Endometrial microvascular endothelial cells (primary cell): ENCODE measurements around the gene EFNA5. TPM values are rescaled to one million over a fixed set of nuclear protein-coding genes. Genes with fewer than 3 reads are reported as not detected.
"Not testable (repeated sequence)": the region's sequence is repeated elsewhere in the genome, so short reads cannot be mapped to it uniquely, and the experiment has no call there.

Experiments used
- in situ Hi-C: cut with HindIII; loops from 2 replicates; pipeline ENCODE4 v1.10.0; 2017; ENCODE audit warnings: low sequenced_read_pairs, low pct_unique_long_range_greater_than_20kb; ENCODE audit errors: inconsistent ontology term
- total RNA-seq: library from RNA; depleted of rRNA; stranded (reverse); fragments of >200 nt; gene quantifications from one replicate; pipeline ENCODE4 v1.2.3, GENCODE V29; 2015; ENCODE audit errors: inconsistent ontology term

EFNA5 gene
- total RNA-seq, 1 donor from 2014 or later: 7.8 TPM

GRCh38 chr5:107461770-107462169 lies 209.0 kb downstream of the EFNA5 start:
- in situ Hi-C loops: no loop called here

- in situ Hi-C loops: no loop called here
Measured at GRCh38 chr5:107460789-107461188, 209.9 kb downstream of the EFNA5 start.

GRCh38 chr5:107459605-107460004 lies 211.1 kb downstream of the EFNA5 start:
- in situ Hi-C loops: no loop called here

- in situ Hi-C loops: no loop called here
Measured at GRCh38 chr5:107458322-107458721, 212.4 kb downstream of the EFNA5 start.

GRCh38 chr5:107457881-107458280 lies 212.9 kb downstream of the EFNA5 start:
- in situ Hi-C loops: no loop called here

GRCh38 chr5:107457138-107457537 lies 213.6 kb downstream of the EFNA5 start:
- in situ Hi-C loops: no loop called here

GRCh38 chr5:107456281-107456715 lies 214.4 kb downstream of the EFNA5 start:
- in situ Hi-C loops: no loop called here

GRCh38 chr5:107455111-107455544 lies 215.6 kb downstream of the EFNA5 start:
- in situ Hi-C loops: no loop called here

GRCh38 chr5:107451827-107452226 lies 218.9 kb downstream of the EFNA5 start:
- in situ Hi-C loops: not testable (repeated sequence)

- in situ Hi-C loops: no loop called here
Measured at GRCh38 chr5:107451028-107451427, 219.7 kb downstream of the EFNA5 start.

- in situ Hi-C loops: no loop called here
Measured at GRCh38 chr5:107450531-107450930, 220.2 kb downstream of the EFNA5 start.

GRCh38 chr5:107449369-107449768 lies 221.4 kb downstream of the EFNA5 start:
- in situ Hi-C loops: no loop called here

- in situ Hi-C loops: no loop called here
Measured at GRCh38 chr5:107447587-107447986, 223.2 kb downstream of the EFNA5 start.

GRCh38 chr5:107446972-107447371 lies 223.8 kb downstream of the EFNA5 start:
- in situ Hi-C loops: no loop called here

GRCh38 chr5:107444300-107444699 lies 226.4 kb downstream of the EFNA5 start:
- in situ Hi-C loops: no loop called here

- in situ Hi-C loops: no loop called here
Measured at GRCh38 chr5:107443897-107444296, 226.8 kb downstream of the EFNA5 start.

- in situ Hi-C loops: no loop called here
Measured at GRCh38 chr5:107442452-107442851, 228.3 kb downstream of the EFNA5 start.

- in situ Hi-C loops: no loop called here
Measured at GRCh38 chr5:107439832-107440231, 230.9 kb downstream of the EFNA5 start.

GRCh38 chr5:107437986-107438510 lies 232.7 kb downstream of the EFNA5 start:
- in situ Hi-C loops: no loop called here

GRCh38 chr5:107437154-107437553 lies 233.6 kb downstream of the EFNA5 start:
- in situ Hi-C loops: no loop called here

GRCh38 chr5:107436201-107436600 lies 234.5 kb downstream of the EFNA5 start:
- in situ Hi-C loops: no loop called here
